ENCODE data around the gene ZBTB16. TPM values are rescaled to one million over a fixed set of nuclear protein-coding genes. Genes with fewer than 3 reads are reported as not detected.
A peak's percentile ranks its signal among the peaks of the same experiment; 100 is the strongest.

The ZBTB16 gene
- total and polyA plus RNA-seq, 9 donors: 12.7 to 160 (median 68.7) TPM

GRCh38 chr11:114161486-114162250 lies 102.2 kb downstream of the ZBTB16 start:
- H3K27me3 ChIP-seq: no peaks in the 10 kb centered on the region
- no peak overlapping the region for H3K4me3 ChIP-seq
- TF ChIP-seq CTCF (IDR thresholded peaks at IDR 0.05): no peak
- intact Hi-C loops (cut with DNase I): loop anchor here in 3 of 4 donors (2.0 to 5.0 kb wide), 4 partner anchors 17 to 99 kb away; no protein-coding TSS in a partner anchor
- H3K36me3 ChIP-seq: no peaks in the 10 kb centered on the region
- H3K4me1 ChIP-seq (ENCODE audit: insufficient read depth): peaks cover 60% of the 10 kb centered on the region
- H3K27ac ChIP-seq: peak overlapping the region; percentile 85 to 89
- H3K9me3 ChIP-seq: no peaks in the 10 kb centered on the region
- no peak for DNase-seq
- WGBS, 3 donors: 75 to 87% (median 85%) methylated on average over 9 of the region's 9 CpGs

GRCh38 chr11:114162719-114163123 lies 103.2 kb downstream of the ZBTB16 start:
- intact Hi-C loops (cut with DNase I): loop anchor here in 3 of 4 donors (2.0 to 5.0 kb wide), 4 partner anchors 16 to 100 kb away; no protein-coding TSS in a partner anchor
- Histone ChIP-seq H3K27ac (peak overlapping the region; percentile 85 to 89), H3K9me3 (no peaks in the 10 kb centered on the region), H3K4me3 (no peak overlapping the region), H3K36me3 (no peaks in the 10 kb centered on the region), H3K27me3 (no peaks in the 10 kb centered on the region), H3K4me1 (ENCODE audit: insufficient read depth) (peaks cover 56% of the 10 kb centered on the region)
- no peak for TF ChIP-seq CTCF (IDR thresholded peaks at IDR 0.05)
- peak; percentile 100 for TF ChIP-seq EP300 (IDR thresholded peaks at IDR 0.05)
- WGBS, 3 donors: 0 to 3% (median 1%) methylated on average over 12 of the region's 12 CpGs
- peak; percentile 90 to 97 (median 91) for DNase-seq

- 2 to 7% (median 6%) methylated on average over 7 of the region's 7 CpGs for WGBS, 3 donors
- intact Hi-C loops (cut with DNase I): loop anchor here in 3 of 4 donors (2.0 to 5.0 kb wide), 4 partner anchors 16 to 101 kb away; no protein-coding TSS in a partner anchor
Observed at GRCh38 chr11:114163229-114163631, 103.7 kb downstream of the ZBTB16 start.

More at GRCh38 chr11:114163229-114163631, 103.7 kb downstream of the ZBTB16 start:
- H3K36me3 ChIP-seq: no peaks in the 10 kb centered on the region
- TF ChIP-seq EP300 (IDR thresholded peaks at IDR 0.05) (no peak), CTCF (IDR thresholded peaks at IDR 0.05) (peak in 1 of 3 donors; percentile 14), POLR2A (IDR thresholded peaks at IDR 0.05) (no peak)
- no peaks in the 10 kb centered on the region for H3K27me3 ChIP-seq
- H3K4me3 ChIP-seq: peak overlapping the region; percentile 15
- no peaks in the 10 kb centered on the region for H3K9me3 ChIP-seq
- peak overlapping the region; percentile 85 to 89 for H3K27ac ChIP-seq
- DNase-seq: peak in 2 of 5 donors; percentile 68 to 75
- peaks cover 60% of the 10 kb centered on the region for H3K4me1 ChIP-seq (ENCODE audit: insufficient read depth)

All from ovary (tissue), 9 donors.